HCT116 (cell line): Measurements from ENCODE around the gene PPM1H. TPM values are rescaled to one million over a fixed set of nuclear protein-coding genes. Genes with fewer than 3 reads are reported as not detected.

Experiments used
- ATAC-seq: fragments of 200-7000 bp; cut with Tn5 transposase; 2 replicates; pipeline ENCODE4 v1.9.1; 2020; ENCODE audit warnings: mild to moderate bottlenecking, moderate library complexity
- BruUV-seq: library from RNA; stranded (reverse); fragments of 400-500 nt; replicated peaks from 2 replicates; lab custom pipeline; 2021; lab: Mats Ljungman, UMichigan
- CTCF ChIA-PET: fragments of 300-600 bp; sonication (Branson Sonifier 250); formaldehyde crosslinking; loops from one replicate; lab custom pipeline; 2021; ENCODE audit warnings: antibody characterized with exemption; lab: Charles Lee
- POLR2A ChIA-PET: fragments of 300-600, 350-600 bp; sonication (Branson Sonifier 250); formaldehyde crosslinking; loops from one replicate; lab custom pipeline; 2021; ENCODE audit warnings: antibody characterized with exemption; lab: Charles Lee
- RAD21 ChIA-PET, 2 experiments: fragments of 300-600 bp; sonication (Branson Sonifier 250); formaldehyde crosslinking; loops; one replicate each; lab custom pipeline; 2023; ENCODE audit warnings: low total read pairs in 2 of 2; ENCODE audit not compliant: uncharacterized antibody in 2 of 2, unreplicated experiment in 2 of 2, low non-redundant PET in 1 of 2; lab: Charles Lee
- DNase-seq: peaks from one replicate; pipeline ENCODE4 v3.0.0-alpha.2; 2010; ENCODE audit warnings: low read depth, low spot score
- H2AFZ ChIP-seq: fragments of 200-600 bp; shearing (Covaris generic), sonication (generic); 2 replicates; pipeline ENCODE4 v1.6.1; 2017; ENCODE audit warnings: low read depth, mixed run types, mixed read lengths, antibody characterized with exemption, low read length; ENCODE audit not compliant: poor library complexity, severe bottlenecking
- H3K27ac ChIP-seq: 2 replicates; pipeline ENCODE4 v1.5.1; 2012; ENCODE audit warnings: low read depth, low read length
- H3K27me3 ChIP-seq: fragments of 200-600 bp; sonication (generic); 2 replicates; pipeline ENCODE4 v1.6.1; 2016; ENCODE audit warnings: mixed run types, low read length, mixed read lengths; ENCODE audit not compliant: insufficient read depth
- H3K36me3 ChIP-seq, 2 experiments: fragments of 200-500 bp in 1 of 2; fragments of 200-600 bp in 1 of 2; sonication (Bioruptor generic) in 1 of 2; sonication (generic) in 1 of 2; 2 replicates each; pipeline versions ENCODE4 v1.5.1 to v1.6.1; 2014 to 2016; ENCODE audit warnings: low read length in 2 of 2, inconsistent platforms in 1 of 2, mixed read lengths in 1 of 2, mixed run types in 1 of 2; ENCODE audit not compliant: insufficient read depth in 2 of 2, control insufficient read depth in 1 of 2
- H3K4me1 ChIP-seq, 2 experiments: fragments of 200-600 bp in 1 of 2; sonication (generic) in 1 of 2; 2 replicates each; pipeline versions ENCODE4 v1.5.1 to v1.6.1; 2012 to 2017; ENCODE audit warnings: low read length in 2 of 2, inconsistent platforms in 1 of 2, mild to moderate bottlenecking in 1 of 2, mixed read lengths in 1 of 2, mixed run types in 1 of 2, moderate library complexity in 1 of 2; ENCODE audit not compliant: insufficient read depth in 2 of 2, control insufficient read depth in 1 of 2
- H3K4me2 ChIP-seq: fragments of 200-600 bp; sonication (generic); 2 replicates; pipeline ENCODE4 v1.6.1; 2017; ENCODE audit warnings: mixed run types, low read length, mixed read lengths
- H3K4me3 ChIP-seq, 2 experiments: fragments of 200-600 bp in 1 of 2; sonication (generic) in 1 of 2; replicated peaks in 1 of 2; 2 replicates each; pipeline ENCODE4 v1.5.1; 2011 to 2016; ENCODE audit warnings: low read length in 2 of 2, control low read depth in 1 of 2, low read depth in 1 of 2, mild to moderate bottlenecking in 1 of 2, mixed read lengths in 1 of 2, mixed run types in 1 of 2
- H3K79me2 ChIP-seq: fragments of 200-600 bp; sonication (generic); 2 replicates; pipeline ENCODE4 v1.6.1; 2017; ENCODE audit warnings: mild to moderate bottlenecking, mixed run types, low read length, moderate library complexity, mixed read lengths; ENCODE audit not compliant: insufficient read depth
- H3K9ac ChIP-seq: fragments of 200-600 bp; sonication (generic); 2 replicates; pipeline ENCODE4 v1.6.1; 2016; ENCODE audit warnings: low read length, mixed read lengths
- H3K9me2 ChIP-seq: fragments of 200-600 bp; sonication (generic), shearing (Covaris generic); 2 replicates; pipeline ENCODE4 v1.6.1; 2017; ENCODE audit warnings: mixed run types, mild to moderate bottlenecking, moderate library complexity; ENCODE audit not compliant: insufficient read depth
- H3K9me3 ChIP-seq, 2 experiments: fragments of 200-500 bp in 1 of 2; fragments of 200-600 bp in 1 of 2; sonication (Bioruptor generic) in 1 of 2; sonication (generic) in 1 of 2; 2 replicates each; pipeline ENCODE4 v1.6.1; 2014 to 2017; ENCODE audit warnings: low read length in 2 of 2, mixed read lengths in 2 of 2, inconsistent platforms in 1 of 2, low read depth in 1 of 2, mild to moderate bottlenecking in 1 of 2, mixed run types in 1 of 2, moderate library complexity in 1 of 2; ENCODE audit not compliant: control insufficient read depth in 1 of 2, insufficient read depth in 1 of 2
- H4K20me1 ChIP-seq: fragments of 200-600 bp; sonication (generic), shearing (Covaris generic); 2 replicates; pipeline ENCODE4 v1.6.1; 2017; ENCODE audit warnings: mixed run types, mild to moderate bottlenecking, moderate library complexity; ENCODE audit not compliant: insufficient read depth
- CEBPB ChIP-seq: IDR thresholded peaks from 2 replicates; pipeline ENCODE4 v1.6.1; 2012; ENCODE audit warnings: low read depth
- ELF1 ChIP-seq: IDR thresholded peaks from 2 replicates; pipeline ENCODE4 v1.6.1; 2012; ENCODE audit warnings: low read depth, borderline replicate concordance
- EZH2phosphoT487 ChIP-seq: fragments of 200-600 bp; IDR thresholded peaks from 2 replicates; pipeline ENCODE4 v1.6.1; 2018; ENCODE audit warnings: antibody characterized with exemption, borderline replicate concordance
- JUND ChIP-seq: IDR thresholded peaks from 2 replicates; pipeline ENCODE4 v1.6.1; 2012
- MAX ChIP-seq: IDR thresholded peaks from 2 replicates; pipeline ENCODE4 v1.6.1; 2012
- POLR2A ChIP-seq: IDR thresholded peaks from 2 replicates; pipeline ENCODE4 v1.7.0; 2011; ENCODE audit warnings: borderline replicate concordance; ENCODE audit not compliant: insufficient read depth, insufficient read length; ENCODE audit errors: extremely low read depth
- POLR2AphosphoS5 ChIP-seq: IDR thresholded peaks from 2 replicates; pipeline ENCODE4 v1.6.1; 2011; ENCODE audit warnings: mild to moderate bottlenecking, low read depth, low read length, moderate library complexity
- RAD21 ChIP-seq: IDR thresholded peaks from 2 replicates; pipeline ENCODE4 v1.6.1; 2012; ENCODE audit warnings: low read depth, mild to moderate bottlenecking
- SIN3A ChIP-seq: IDR thresholded peaks from 2 replicates; pipeline ENCODE4 v1.6.1; 2012; ENCODE audit warnings: low read depth
- SRF ChIP-seq: IDR thresholded peaks from 2 replicates; pipeline ENCODE4 v1.6.1; 2012; ENCODE audit warnings: low read depth
- YY1 ChIP-seq: IDR thresholded peaks from 2 replicates; pipeline ENCODE4 v1.6.1; 2011; ENCODE audit warnings: low read length, low read depth, moderate library complexity, mild to moderate bottlenecking; ENCODE audit not compliant: insufficient replicate concordance; ENCODE audit errors: extremely low read depth
- ZFX ChIP-seq: fragments of 450-650 bp; IDR thresholded peaks from 2 replicates; pipeline ENCODE4 v1.6.1; 2017
- ZNF274 ChIP-seq: fragments of 200-500 bp; sonication (Bioruptor generic); IDR thresholded peaks from 2 replicates; pipeline ENCODE4 v1.6.1; 2014; ENCODE audit warnings: mild to moderate bottlenecking, low read depth, low read length, inconsistent platforms
- intact Hi-C: fragments of 100-400 bp; cut with micrococcal nuclease; formaldehyde crosslinking; loops from 2 replicates; pipeline ENCODE4 v1.10.0; 2022
- total RNA-seq: library from RNA; stranded (reverse); gene quantifications from one replicate; pipeline ENCODE4 v1.2.1, GENCODE V29; 2021; ENCODE audit not compliant: unreplicated experiment
- TF ChIP-seq, protein P1 (sequence below): IDR thresholded peaks from 2 replicates; pipeline ENCODE4 v1.6.1; 2011; ENCODE audit warnings: mild to moderate bottlenecking, low read length, moderate library complexity; ENCODE audit not compliant: insufficient replicate concordance; ENCODE audit errors: extremely low read depth
- TF ChIP-seq, protein P2 (sequence below): IDR thresholded peaks from 2 replicates; pipeline ENCODE4 v1.6.1; 2012; ENCODE audit warnings: low read depth

PPM1H gene
- total RNA-seq, 1 experiment from 2014 or later, result 8.0 TPM

DNA sequence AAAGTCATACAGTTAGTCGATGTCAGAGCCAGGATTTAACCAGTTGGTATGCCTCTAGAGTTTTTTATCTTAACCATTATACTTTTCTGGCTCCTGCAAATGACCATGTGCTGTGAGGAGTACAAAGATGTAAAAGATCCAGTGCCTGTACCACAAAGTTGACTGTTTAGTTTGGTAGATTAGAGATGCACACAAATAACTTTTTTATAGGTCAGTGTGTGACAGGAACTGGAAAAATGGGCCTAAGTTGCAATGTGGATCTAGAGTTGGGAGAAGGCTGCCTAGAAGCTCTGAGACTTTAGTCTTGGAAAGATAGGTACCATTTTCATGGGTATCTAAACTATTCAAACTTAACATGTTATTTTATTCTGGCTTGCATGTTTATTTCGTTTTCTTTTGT is 32.8 kb upstream of the PPM1H start:
- intact Hi-C loops, result no loop called here
- POLR2A ChIA-PET, result no interaction called here
- Histone ChIP-seq H3K4me1 (peaks cover 0 to 15% of the 10 kb centered on the region in 2 experiments; a peak in 2 of 4 replicates), H3K4me2 (no peak overlapping the region), H3K4me3 (no peak overlapping the region), H4K20me1 (no peaks in the 10 kb centered on the region), H3K9ac (no peak overlapping the region), H3K9me3 (no peaks in the 10 kb centered on the region), H3K36me3 (no peaks in the 10 kb centered on the region), H3K79me2 (no peaks in the 10 kb centered on the region)
- RAD21 ChIA-PET, result no interaction called here
- no peak for ATAC-seq
- TF ChIP-seq YY1, result no peak
- no peak for TF ChIP-seq CEBPB
- TF ChIP-seq SIN3A, result no peak
- no peak for TF ChIP-seq ZFX
- TF ChIP-seq EZH2phosphoT487, result no peak
- TF ChIP-seq, all 23 proteins: peak for 0
- no peaks in the 10 kb centered on the region for H3K27me3 ChIP-seq
- CTCF ChIA-PET, result no interaction called here
- DNase-seq, result no peak
- no peak overlapping the region for H3K27ac ChIP-seq
- no peaks in the 10 kb centered on the region for H3K9me2 ChIP-seq
- no TSS peak for BruUV-seq
- peak overlapping the region; percentile 87 for H2AFZ ChIP-seq

DNA sequence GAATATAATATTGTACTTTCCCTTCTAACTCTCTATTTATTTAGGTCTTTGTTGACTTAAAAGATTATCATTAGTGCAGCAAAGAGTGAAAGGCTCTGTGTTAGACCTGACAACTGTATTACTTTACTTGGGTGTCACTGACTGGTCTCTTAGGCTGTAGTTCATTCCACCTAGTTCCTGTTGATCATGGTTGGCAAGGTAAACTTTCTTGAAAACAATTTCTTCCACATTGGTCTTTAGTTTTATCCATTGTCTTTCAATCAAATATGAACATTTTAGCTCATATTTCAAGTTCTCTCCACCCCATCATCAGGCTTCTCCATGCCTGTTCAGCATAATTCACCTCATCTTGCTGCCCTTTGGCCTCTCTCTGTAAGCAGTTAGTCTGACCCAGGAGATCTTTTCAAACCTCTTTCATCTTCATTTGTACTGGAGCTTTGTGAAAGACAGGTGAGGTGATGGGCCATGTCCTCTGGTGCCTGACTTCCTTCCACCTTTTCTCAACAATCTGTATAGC is 32.1 kb upstream of the PPM1H start:
- Histone ChIP-seq H3K4me2 (peak overlapping the region; percentile 34), H3K4me3 (no peak overlapping the region), H4K20me1 (no peaks in the 10 kb centered on the region), H3K9ac (no peak overlapping the region), H3K27me3 (no peaks in the 10 kb centered on the region), H3K4me1 (peaks cover 0 to 15% of the 10 kb centered on the region in 2 experiments; a peak in 2 of 4 replicates), H3K27ac (no peak overlapping the region), H2AFZ (peak overlapping the region; percentile 87), H3K9me2 (no peaks in the 10 kb centered on the region), H3K36me3 (no peaks in the 10 kb centered on the region), H3K9me3 (no peaks in the 10 kb centered on the region), H3K79me2 (no peaks in the 10 kb centered on the region)
- intact Hi-C loops, result no loop called here
- ATAC-seq, result peak; percentile 23; the same call in 1 of the 2 replicates
- POLR2A ChIA-PET, result no interaction called here
- RAD21 ChIA-PET, result no interaction called here
- DNase-seq, result no peak
- BruUV-seq, result no TSS peak
- CTCF ChIA-PET, result no interaction called here
- no peak for TF ChIP-seq SRF
- no peak for TF ChIP-seq POLR2AphosphoS5
- no peak for TF ChIP-seq RAD21
- TF ChIP-seq MAX, result no peak
- TF ChIP-seq SIN3A, result no peak
- no peak for TF ChIP-seq EZH2phosphoT487
- TF ChIP-seq, protein P1, sequence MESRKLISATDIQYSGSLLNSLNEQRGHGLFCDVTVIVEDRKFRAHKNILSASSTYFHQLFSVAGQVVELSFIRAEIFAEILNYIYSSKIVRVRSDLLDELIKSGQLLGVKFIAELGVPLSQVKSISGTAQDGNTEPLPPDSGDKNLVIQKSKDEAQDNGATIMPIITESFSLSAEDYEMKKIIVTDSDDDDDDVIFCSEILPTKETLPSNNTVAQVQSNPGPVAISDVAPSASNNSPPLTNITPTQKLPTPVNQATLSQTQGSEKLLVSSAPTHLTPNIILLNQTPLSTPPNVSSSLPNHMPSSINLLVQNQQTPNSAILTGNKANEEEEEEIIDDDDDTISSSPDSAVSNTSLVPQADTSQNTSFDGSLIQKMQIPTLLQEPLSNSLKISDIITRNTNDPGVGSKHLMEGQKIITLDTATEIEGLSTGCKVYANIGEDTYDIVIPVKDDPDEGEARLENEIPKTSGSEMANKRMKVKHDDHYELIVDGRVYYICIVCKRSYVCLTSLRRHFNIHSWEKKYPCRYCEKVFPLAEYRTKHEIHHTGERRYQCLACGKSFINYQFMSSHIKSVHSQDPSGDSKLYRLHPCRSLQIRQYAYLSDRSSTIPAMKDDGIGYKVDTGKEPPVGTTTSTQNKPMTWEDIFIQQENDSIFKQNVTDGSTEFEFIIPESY, result no peak
- no peak for TF ChIP-seq ZFX
- no peak for TF ChIP-seq YY1
- TF ChIP-seq JUND, result no peak
- no peak for TF ChIP-seq POLR2A
- TF ChIP-seq ZNF274, result no peak
- TF ChIP-seq, protein P2, sequence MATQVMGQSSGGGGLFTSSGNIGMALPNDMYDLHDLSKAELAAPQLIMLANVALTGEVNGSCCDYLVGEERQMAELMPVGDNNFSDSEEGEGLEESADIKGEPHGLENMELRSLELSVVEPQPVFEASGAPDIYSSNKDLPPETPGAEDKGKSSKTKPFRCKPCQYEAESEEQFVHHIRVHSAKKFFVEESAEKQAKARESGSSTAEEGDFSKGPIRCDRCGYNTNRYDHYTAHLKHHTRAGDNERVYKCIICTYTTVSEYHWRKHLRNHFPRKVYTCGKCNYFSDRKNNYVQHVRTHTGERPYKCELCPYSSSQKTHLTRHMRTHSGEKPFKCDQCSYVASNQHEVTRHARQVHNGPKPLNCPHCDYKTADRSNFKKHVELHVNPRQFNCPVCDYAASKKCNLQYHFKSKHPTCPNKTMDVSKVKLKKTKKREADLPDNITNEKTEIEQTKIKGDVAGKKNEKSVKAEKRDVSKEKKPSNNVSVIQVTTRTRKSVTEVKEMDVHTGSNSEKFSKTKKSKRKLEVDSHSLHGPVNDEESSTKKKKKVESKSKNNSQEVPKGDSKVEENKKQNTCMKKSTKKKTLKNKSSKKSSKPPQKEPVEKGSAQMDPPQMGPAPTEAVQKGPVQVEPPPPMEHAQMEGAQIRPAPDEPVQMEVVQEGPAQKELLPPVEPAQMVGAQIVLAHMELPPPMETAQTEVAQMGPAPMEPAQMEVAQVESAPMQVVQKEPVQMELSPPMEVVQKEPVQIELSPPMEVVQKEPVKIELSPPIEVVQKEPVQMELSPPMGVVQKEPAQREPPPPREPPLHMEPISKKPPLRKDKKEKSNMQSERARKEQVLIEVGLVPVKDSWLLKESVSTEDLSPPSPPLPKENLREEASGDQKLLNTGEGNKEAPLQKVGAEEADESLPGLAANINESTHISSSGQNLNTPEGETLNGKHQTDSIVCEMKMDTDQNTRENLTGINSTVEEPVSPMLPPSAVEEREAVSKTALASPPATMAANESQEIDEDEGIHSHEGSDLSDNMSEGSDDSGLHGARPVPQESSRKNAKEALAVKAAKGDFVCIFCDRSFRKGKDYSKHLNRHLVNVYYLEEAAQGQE, result no peak
- no peak for TF ChIP-seq ELF1
